Stomach (tissue), 19 donors: ENCODE data around the gene CNTNAP3. TPM values are rescaled to one million over a fixed set of nuclear protein-coding genes. Genes with fewer than 3 reads are reported as not detected.
A peak's percentile ranks its signal among the peaks of the same experiment; 100 is the strongest.
"Not testable (repeated sequence)": the region's sequence is repeated elsewhere in the genome, so short reads cannot be mapped to it uniquely, and the experiment has no call there.

Experiments used
- DNase-seq, 2 donors: peaks; one replicate each; pipeline versions ENCODE4 v3.0.0 to v3.0.0-alpha.2; 2013 to 2019
- H3K27ac ChIP-seq, 5 donors: fragments of 200-600 bp in 4 of 5; sonication (generic) in 4 of 5; one replicate each; pipeline ENCODE4 v1.5.1; 2013 to 2019; ENCODE audit warnings: mild to moderate bottlenecking in 1 of 5, moderate library complexity in 1 of 5
- H3K27me3 ChIP-seq, 3 donors: fragments of 200-600 bp; sonication (generic); one replicate each; pipeline ENCODE4 v1.5.1; 2017 to 2019; ENCODE audit warnings: mixed run types in 1 of 3
- H3K36me3 ChIP-seq, 4 donors: fragments of 200-600 bp; sonication (generic); 1 replicate in 3 of 4; 2 replicates in 1 of 4; pipeline ENCODE4 v1.5.1; 2016 to 2019
- H3K4me1 ChIP-seq, 4 donors: fragments of 200-600 bp; sonication (generic); one replicate each; pipeline ENCODE4 v1.5.1; 2016 to 2019
- H3K4me3 ChIP-seq, 4 donors: fragments of 200-600 bp; sonication (generic) in 3 of 4; one replicate each; pipeline ENCODE4 v1.5.1; 2016 to 2019; ENCODE audit warnings: mild to moderate bottlenecking in 1 of 4
- H3K9me3 ChIP-seq, 4 donors: fragments of 200-600 bp; sonication (generic); one replicate each; pipeline ENCODE4 v1.5.1; 2016 to 2019
- whole genome bisulfite sequencing, 5 donors: extraction: QIAGEN DNeasy Blood & Tissue Kit in 3 of 5; methylation state at CpG; one replicate each; pipeline versions ENCODE4 v1.1.5 to v1.1.7; 2013 to 2018; 5-methylcytosine and 5-hydroxymethylcytosine counted together
- intact Hi-C: fragments of 100-400 bp; cut with DNase I; formaldehyde crosslinking; loops from one replicate; pipeline ENCODE4 v1.15.1; 2023; ENCODE audit warnings: low total_unique reads
- long read RNA-seq, 10 donors: transcript quantifications; one replicate each; lab custom pipeline, GENCODE V29; 2026
- polyA plus RNA-seq, 3 donors: library from polyadenylated mRNA; stranded (reverse); fragments of 200-250 nt; gene quantifications; one replicate each; pipeline ENCODE4 v1.2.3, GENCODE V29; 2013
- total RNA-seq, 5 donors: library from RNA; depleted of rRNA; stranded (reverse); fragments of >200 nt; gene quantifications; one replicate each; pipeline versions ENCODE4 v1.1.0 to v1.2.3, GENCODE V29; 2014 to 2016
- donor health status: healthy with polysubstance abuse.
- donor health status: Bipolar disorder and iron deficiency.
- donor health status: healthy.

The CNTNAP3 gene
- total RNA-seq (10 to 100 TPM in 1 of 5 donors, 1 to 10 TPM in 2, not detected in 2; 2.3 to 12.3 (median 2.8) TPM), polyA plus RNA-seq (1 to 10 TPM in 1 of 3 donors, under 1 TPM in 1, not detected in 1; 0.25 to 2.8 TPM)
- long read RNA-seq, donor 1: 0 reads
- long read RNA-seq, donor 2, full-length matches to known transcripts: 1 of 1 reads
- long read RNA-seq, donor 2, partial matches to known transcripts: 0 of 1 reads
- long read RNA-seq, donor 2, other reads (novel, unspliced or antisense): 0 of 1 reads
- long read RNA-seq, donor 3: 0 reads
- long read RNA-seq, donor 4: 0 reads
- long read RNA-seq, donor 5: 0 reads
- long read RNA-seq, donor 6: 0 reads
- long read RNA-seq, donor 7: 0 reads
- long read RNA-seq, donor 8: 0 reads
- long read RNA-seq, donor 9: 0 reads
- long read RNA-seq, donor 10: 0 reads

DNA sequence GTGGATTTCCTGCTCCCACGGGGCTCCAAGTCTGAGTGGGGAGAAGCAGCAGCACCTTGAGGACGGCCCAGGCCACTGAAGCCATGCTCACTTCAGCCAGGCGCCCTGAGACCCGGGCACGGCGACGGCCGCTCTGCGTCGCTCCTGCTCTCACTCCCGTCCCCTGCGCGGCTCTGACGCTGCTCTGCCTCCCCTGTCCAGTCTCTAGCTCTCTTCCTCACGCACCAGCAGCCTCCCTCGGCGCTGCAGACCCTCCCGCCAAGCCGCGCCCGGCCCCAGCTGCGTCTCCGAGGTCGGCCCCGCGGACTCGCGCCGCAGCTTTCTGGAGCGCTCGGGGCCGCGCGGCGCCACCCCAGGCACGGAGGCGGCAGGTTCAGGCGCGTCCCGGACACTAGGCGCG, at the start of gene CNTNAP3:
CNTNAP3 (minus strand) TSS at position 188 of the 400 bp plus-strand sequence; CDS start at position 85, 103 bp downstream.
- H3K27ac ChIP-seq, H3K4me3 ChIP-seq, intact Hi-C loops, H3K9me3 ChIP-seq, H3K36me3 ChIP-seq, H3K27me3 ChIP-seq, H3K4me1 ChIP-seq: not testable (repeated sequence)
- WGBS, 5 donors: no CpG with 5 or more reads among the region's 42 CpGs
- peak in 1 of 2 donors; percentile 21 for DNase-seq

GRCh38 chr9:39279995-39280394, 8.0 kb downstream of the CNTNAP3 start:
- H3K36me3 ChIP-seq, H3K9me3 ChIP-seq, intact Hi-C loops, H3K27ac ChIP-seq, H3K4me3 ChIP-seq, DNase-seq, H3K4me1 ChIP-seq, H3K27me3 ChIP-seq: not testable (repeated sequence)
- WGBS, 5 donors: 0% methylated on average over 1 of the region's 4 CpGs; no CpG with 5 or more reads in 4 of the 5 donors

DNA sequence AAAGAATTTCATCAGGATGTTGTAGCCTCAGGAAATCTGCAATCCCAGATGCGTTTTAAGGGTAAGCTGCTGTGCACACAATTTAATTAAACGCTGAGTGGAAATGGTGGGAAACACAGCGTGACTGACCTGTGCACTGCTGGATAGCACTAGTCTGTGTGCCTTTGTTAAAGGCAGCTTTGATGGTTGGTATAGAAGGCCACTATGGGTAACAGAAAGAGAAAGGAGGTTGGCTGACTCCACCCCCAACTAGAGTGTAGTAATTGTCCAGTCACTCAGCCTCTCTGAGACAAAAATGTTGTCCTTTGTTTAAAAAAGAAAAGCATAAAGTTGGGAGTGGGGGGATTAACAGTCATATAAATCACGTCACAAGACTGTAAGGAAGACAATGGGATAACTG, 45.5 kb downstream of the CNTNAP3 start:
- H3K9me3 ChIP-seq, H3K36me3 ChIP-seq, H3K4me1 ChIP-seq, DNase-seq, intact Hi-C loops, H3K27me3 ChIP-seq, H3K27ac ChIP-seq, H3K4me3 ChIP-seq: not testable (repeated sequence)
- no CpG with 5 or more reads among the region's 4 CpGs for WGBS, 5 donors

- H3K9me3 ChIP-seq, H3K4me3 ChIP-seq, H3K27ac ChIP-seq, H3K36me3 ChIP-seq, DNase-seq, H3K27me3 ChIP-seq, H3K4me1 ChIP-seq, intact Hi-C loops: not testable (repeated sequence)
- no CpG with 5 or more reads among the region's 12 CpGs for WGBS, 5 donors
These were observed 55.6 kb downstream of the CNTNAP3 start for GRCh38 chr9:39232130-39232991.

DNA sequence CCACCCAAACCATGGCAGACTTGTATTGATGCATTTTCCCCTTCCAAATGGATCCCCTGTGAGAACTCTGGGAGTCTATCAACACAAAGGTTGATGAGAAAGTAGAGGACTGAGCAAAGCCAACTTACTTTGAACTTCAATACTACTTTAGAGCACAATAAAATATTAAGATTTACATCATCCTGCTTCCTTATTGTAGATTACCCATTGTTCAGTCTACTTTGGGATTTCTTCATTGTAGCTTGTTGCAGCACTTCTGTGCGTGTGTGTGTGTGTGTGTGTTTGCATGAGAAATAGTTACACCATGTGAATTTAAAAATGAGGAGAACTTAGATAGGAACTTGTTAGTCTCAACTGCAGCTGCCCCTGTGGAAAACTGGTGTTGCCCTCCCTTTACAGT, 72.0 kb downstream of the CNTNAP3 start:
- no CpG with 5 or more reads among the region's 1 CpG for WGBS, 5 donors
- H3K4me1 ChIP-seq, H3K9me3 ChIP-seq, H3K36me3 ChIP-seq, intact Hi-C loops, H3K27ac ChIP-seq, H3K4me3 ChIP-seq, H3K27me3 ChIP-seq, DNase-seq: not testable (repeated sequence)

- H3K27me3 ChIP-seq, H3K36me3 ChIP-seq, H3K4me1 ChIP-seq, H3K9me3 ChIP-seq, H3K27ac ChIP-seq, DNase-seq, intact Hi-C loops, H3K4me3 ChIP-seq: not testable (repeated sequence)
- WGBS, 5 donors: no CpG with 5 or more reads among the region's 3 CpGs
These were observed 78.2 kb downstream of the CNTNAP3 start for GRCh38 chr9:39209773-39210172.

- H3K4me1 ChIP-seq, H3K9me3 ChIP-seq, DNase-seq, H3K27ac ChIP-seq, H3K36me3 ChIP-seq, H3K27me3 ChIP-seq, H3K4me3 ChIP-seq, intact Hi-C loops: not testable (repeated sequence)
- no CpG with 5 or more reads among the region's 6 CpGs for WGBS, 5 donors
These were observed 81.3 kb downstream of the CNTNAP3 start for GRCh38 chr9:39206643-39207042.

DNA sequence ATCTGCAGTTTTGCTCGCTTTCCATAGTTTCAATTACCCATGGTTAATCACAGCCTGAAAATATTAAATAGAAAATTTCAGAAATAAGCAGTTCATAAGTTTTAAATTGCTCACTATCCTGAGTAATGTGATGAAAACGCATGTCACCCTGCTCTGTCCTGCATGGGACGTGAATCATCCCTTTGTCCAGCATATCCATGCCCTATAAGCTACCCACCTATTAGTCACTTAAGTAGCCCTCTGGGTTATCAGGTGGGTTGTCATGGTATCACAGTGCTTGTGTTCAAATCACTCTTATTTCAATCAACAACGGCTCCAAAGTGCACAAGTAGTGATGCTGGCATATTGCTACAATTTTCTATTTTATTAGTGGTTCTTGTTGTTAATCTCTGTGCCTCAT, 82.1 kb downstream of the CNTNAP3 start:
- H3K4me3 ChIP-seq, H3K9me3 ChIP-seq, H3K36me3 ChIP-seq, DNase-seq, H3K27me3 ChIP-seq, H3K4me1 ChIP-seq, H3K27ac ChIP-seq, intact Hi-C loops: not testable (repeated sequence)
- WGBS, 5 donors: no CpG with 5 or more reads among the region's 4 CpGs

- H3K9me3 ChIP-seq, H3K4me3 ChIP-seq, intact Hi-C loops, H3K27me3 ChIP-seq, H3K4me1 ChIP-seq, H3K36me3 ChIP-seq, DNase-seq, H3K27ac ChIP-seq: not testable (repeated sequence)
These were observed 87.6 kb downstream of the CNTNAP3 start for GRCh38 chr9:39200412-39200811.

DNA sequence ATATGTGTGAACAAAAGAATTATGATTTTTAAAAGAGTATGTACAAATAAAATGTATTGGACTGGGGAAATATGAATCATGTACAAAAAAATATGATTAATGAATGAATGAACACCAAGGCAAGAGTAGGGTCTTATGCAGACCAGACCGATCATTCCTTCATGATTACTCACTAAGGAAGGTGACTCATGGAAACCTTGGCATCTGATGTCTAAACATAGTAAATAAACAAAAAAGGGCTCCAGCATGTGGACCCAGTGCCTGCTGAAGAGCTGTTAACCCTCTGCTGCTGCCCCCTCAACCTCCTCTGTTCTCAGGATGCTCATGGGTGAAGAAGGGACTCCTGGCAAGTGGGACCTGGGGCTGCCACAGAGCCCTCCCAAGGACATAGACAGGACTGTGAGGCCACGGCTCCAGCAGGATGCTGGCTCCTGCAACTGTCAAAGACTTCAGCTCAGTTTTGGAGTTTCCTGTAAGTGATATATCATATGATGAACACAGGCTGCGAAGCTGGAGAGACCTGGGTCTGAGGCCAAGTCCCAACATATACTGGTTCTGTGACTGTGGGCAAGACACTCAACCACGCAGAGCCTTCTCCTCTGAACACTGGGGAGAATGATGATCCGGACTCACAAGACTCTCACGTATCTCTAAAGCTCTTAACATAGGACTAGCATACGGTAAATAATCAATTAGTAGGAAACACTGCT, 89.8 kb downstream of the CNTNAP3 start:
- H3K27ac ChIP-seq, intact Hi-C loops, H3K36me3 ChIP-seq, H3K9me3 ChIP-seq, DNase-seq, H3K4me3 ChIP-seq, H3K4me1 ChIP-seq, H3K27me3 ChIP-seq: not testable (repeated sequence)
- WGBS, 5 donors: no CpG with 5 or more reads among the region's 7 CpGs

- WGBS, 5 donors: no CpG with 5 or more reads among the region's 10 CpGs
- H3K4me1 ChIP-seq, H3K36me3 ChIP-seq, intact Hi-C loops, H3K27ac ChIP-seq, H3K27me3 ChIP-seq, DNase-seq, H3K4me3 ChIP-seq, H3K9me3 ChIP-seq: not testable (repeated sequence)
These were observed 116.6 kb downstream of the CNTNAP3 start for GRCh38 chr9:39171370-39171769.

DNA sequence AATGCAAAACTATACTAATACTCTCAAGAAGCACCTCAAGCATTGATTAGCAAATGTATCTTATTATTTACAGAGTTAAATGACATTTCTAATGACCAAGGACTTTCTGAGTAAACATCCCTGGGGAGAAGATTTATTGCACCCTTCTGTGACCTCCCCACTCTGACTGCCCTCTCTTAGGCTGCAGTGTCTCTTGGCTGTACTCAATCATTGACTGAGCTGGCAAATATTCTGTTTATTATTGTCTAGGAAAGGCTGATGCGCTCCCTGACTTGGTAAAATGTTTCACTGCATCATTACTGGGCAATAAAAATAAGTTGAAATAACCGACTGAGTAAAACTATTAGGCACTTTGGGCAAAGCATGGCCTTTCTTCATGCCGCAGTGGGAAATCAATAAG, 130.3 kb downstream of the CNTNAP3 start:
- H3K27me3 ChIP-seq, H3K27ac ChIP-seq, H3K9me3 ChIP-seq, DNase-seq, H3K4me3 ChIP-seq, H3K4me1 ChIP-seq, H3K36me3 ChIP-seq, intact Hi-C loops: not testable (repeated sequence)
- WGBS, 5 donors: no CpG with 5 or more reads among the region's 3 CpGs
